ENCODE data around the gene LIMS1.

Gene LIMS1

GRCh38 chr2:108621087-108621559 is 86.9 kb downstream of the LIMS1 start:
- Histone ChIP-seq H3K27ac (no peak overlapping the region), H3K9me3 (ENCODE audit: low read depth, low read length) (no peaks in the 10 kb centered on the region), H3K9ac (ENCODE audit: insufficient read length) (no peak overlapping the region)

GRCh38 chr2:108621687-108622681 is 87.7 kb downstream of the LIMS1 start:
- H3K9me3 ChIP-seq (ENCODE audit: low read depth, low read length) = no peaks in the 10 kb centered on the region
- peak overlapping the region; percentile 33 for H3K9ac ChIP-seq (ENCODE audit: insufficient read length)
- no peaks in the 10 kb centered on the region for H3K36me3 ChIP-seq (ENCODE audit: insufficient read depth, low read length)
- DNase-seq (ENCODE audit: low read depth, low spot score) = no peak
- no peak overlapping the region for H3K4me3 ChIP-seq
- no peak overlapping the region for H3K27ac ChIP-seq
- TF ChIP-seq EZH2 (IDR thresholded peaks at IDR 0.05) = no peak
- no peak for TF ChIP-seq POLR2AphosphoS5 (IDR thresholded peaks at IDR 0.05; ENCODE audit: borderline replicate concordance, low read depth, low read length)
- TF ChIP-seq FOXP2 (optimal IDR thresholded peaks at IDR 0.05; ENCODE audit: control extremely low read depth, extremely low read length, insufficient read depth) = no peak

More at GRCh38 chr2:108621087-108621559, 86.9 kb downstream of the LIMS1 start:
- H3K36me3 ChIP-seq (ENCODE audit: insufficient read depth, low read length) = no peaks in the 10 kb centered on the region
- no peak overlapping the region for H3K4me3 ChIP-seq
- DNase-seq (ENCODE audit: low read depth, low spot score) = no peak
- TF ChIP-seq POLR2AphosphoS5 (IDR thresholded peaks at IDR 0.05; ENCODE audit: borderline replicate concordance, low read depth, low read length) (no peak), EZH2 (IDR thresholded peaks at IDR 0.05) (no peak), FOXP2 (optimal IDR thresholded peaks at IDR 0.05; ENCODE audit: control extremely low read depth, extremely low read length, insufficient read depth) (no peak)

GRCh38 chr2:108623616-108624015 is 89.3 kb downstream of the LIMS1 start:
- Histone ChIP-seq H3K9ac (ENCODE audit: insufficient read length) (no peak overlapping the region), H3K27ac (no peak overlapping the region), H3K4me3 (no peak overlapping the region), H3K36me3 (ENCODE audit: insufficient read depth, low read length) (no peaks in the 10 kb centered on the region), H3K9me3 (ENCODE audit: low read depth, low read length) (no peaks in the 10 kb centered on the region)
- TF ChIP-seq FOXP2 (optimal IDR thresholded peaks at IDR 0.05; ENCODE audit: control extremely low read depth, extremely low read length, insufficient read depth) (no peak), EZH2 (IDR thresholded peaks at IDR 0.05) (no peak), POLR2AphosphoS5 (IDR thresholded peaks at IDR 0.05; ENCODE audit: borderline replicate concordance, low read depth, low read length) (no peak)
- DNase-seq (ENCODE audit: low read depth, low spot score) = no peak

GRCh38 chr2:108625186-108625827 is 91.0 kb downstream of the LIMS1 start:
- no peak overlapping the region for H3K27ac ChIP-seq
- H3K9ac ChIP-seq (ENCODE audit: insufficient read length) = no peak overlapping the region
- H3K36me3 ChIP-seq (ENCODE audit: insufficient read depth, low read length) = no peaks in the 10 kb centered on the region
- no peaks in the 10 kb centered on the region for H3K9me3 ChIP-seq (ENCODE audit: low read depth, low read length)
- TF ChIP-seq EZH2 (IDR thresholded peaks at IDR 0.05) = no peak
- no peak overlapping the region for H3K4me3 ChIP-seq
- DNase-seq (ENCODE audit: low read depth, low spot score) = no peak

GRCh38 chr2:108625828-108626195 is 91.5 kb downstream of the LIMS1 start:
- no peaks in the 10 kb centered on the region for H3K36me3 ChIP-seq (ENCODE audit: insufficient read depth, low read length)
- no peak overlapping the region for H3K4me3 ChIP-seq
- no peaks in the 10 kb centered on the region for H3K9me3 ChIP-seq (ENCODE audit: low read depth, low read length)
- no peak overlapping the region for H3K27ac ChIP-seq
- no peak overlapping the region for H3K9ac ChIP-seq (ENCODE audit: insufficient read length)
- no peak for TF ChIP-seq EZH2 (IDR thresholded peaks at IDR 0.05)
- no peak for TF ChIP-seq POLR2AphosphoS5 (IDR thresholded peaks at IDR 0.05; ENCODE audit: borderline replicate concordance, low read depth, low read length)
- no peak for TF ChIP-seq FOXP2 (optimal IDR thresholded peaks at IDR 0.05; ENCODE audit: control extremely low read depth, extremely low read length, insufficient read depth)
- no peak for DNase-seq (ENCODE audit: low read depth, low spot score)

- TF ChIP-seq POLR2AphosphoS5 (IDR thresholded peaks at IDR 0.05; ENCODE audit: borderline replicate concordance, low read depth, low read length) = no peak
- TF ChIP-seq EZH2 (IDR thresholded peaks at IDR 0.05) = no peak
- no peak for TF ChIP-seq FOXP2 (optimal IDR thresholded peaks at IDR 0.05; ENCODE audit: control extremely low read depth, extremely low read length, insufficient read depth)
- no peak overlapping the region for H3K27ac ChIP-seq
- H3K9me3 ChIP-seq (ENCODE audit: low read depth, low read length) = no peaks in the 10 kb centered on the region
- H3K9ac ChIP-seq (ENCODE audit: insufficient read length) = no peak overlapping the region
- H3K36me3 ChIP-seq (ENCODE audit: insufficient read depth, low read length) = no peaks in the 10 kb centered on the region
- no peak overlapping the region for H3K4me3 ChIP-seq
- no peak for DNase-seq (ENCODE audit: low read depth, low spot score)
These were observed 92.7 kb downstream of the LIMS1 start for GRCh38 chr2:108626995-108627394.

- Histone ChIP-seq H3K9ac (ENCODE audit: insufficient read length) (no peak overlapping the region), H3K36me3 (ENCODE audit: insufficient read depth, low read length) (no peaks in the 10 kb centered on the region), H3K27ac (no peak overlapping the region), H3K9me3 (ENCODE audit: low read depth, low read length) (no peaks in the 10 kb centered on the region), H3K4me3 (no peak overlapping the region)
- DNase-seq (ENCODE audit: low read depth, low spot score) = no peak
- TF ChIP-seq EZH2 (IDR thresholded peaks at IDR 0.05) (no peak), FOXP2 (optimal IDR thresholded peaks at IDR 0.05; ENCODE audit: control extremely low read depth, extremely low read length, insufficient read depth) (no peak), POLR2AphosphoS5 (IDR thresholded peaks at IDR 0.05; ENCODE audit: borderline replicate concordance, low read depth, low read length) (no peak)
These were observed 93.8 kb downstream of the LIMS1 start for GRCh38 chr2:108627911-108628567.

GRCh38 chr2:108628936-108629335 is 94.7 kb downstream of the LIMS1 start:
- no peak for DNase-seq (ENCODE audit: low read depth, low spot score)
- Histone ChIP-seq H3K36me3 (ENCODE audit: insufficient read depth, low read length) (no peaks in the 10 kb centered on the region), H3K27ac (no peak overlapping the region), H3K4me3 (no peak overlapping the region), H3K9ac (ENCODE audit: insufficient read length) (no peak overlapping the region), H3K9me3 (ENCODE audit: low read depth, low read length) (no peaks in the 10 kb centered on the region)
- TF ChIP-seq EZH2 (IDR thresholded peaks at IDR 0.05) (no peak), POLR2AphosphoS5 (IDR thresholded peaks at IDR 0.05; ENCODE audit: borderline replicate concordance, low read depth, low read length) (no peak), FOXP2 (optimal IDR thresholded peaks at IDR 0.05; ENCODE audit: control extremely low read depth, extremely low read length, insufficient read depth) (no peak)
